ENCODE results near the gene RNU6-1.

DNA sequence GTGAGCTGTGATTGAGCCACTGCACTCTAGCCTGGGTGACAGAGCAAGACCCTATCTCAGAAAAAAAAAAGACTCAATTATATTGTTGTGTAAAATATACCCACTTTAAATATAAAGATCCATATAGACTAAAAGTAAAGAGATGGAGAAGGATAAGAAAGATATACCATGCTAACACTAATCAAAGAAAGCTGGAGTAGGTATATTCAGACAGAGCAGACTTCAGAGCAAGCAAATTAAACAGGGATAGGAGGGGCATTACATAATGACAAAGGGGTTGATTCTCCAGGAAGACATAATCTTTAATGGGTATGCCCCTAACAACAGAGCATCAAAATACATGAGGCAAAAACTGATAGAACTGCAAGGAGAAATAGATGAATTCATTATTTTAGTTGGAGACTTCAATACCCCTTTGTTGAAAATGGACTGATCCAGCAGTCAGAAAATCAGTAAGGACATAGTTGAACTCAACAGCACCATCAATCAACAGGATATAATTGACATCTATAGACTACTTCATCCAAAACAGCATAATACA lies 31.1 kb upstream of the RNU6-1 start:
- TF ChIP-seq POLR2A (IDR thresholded peaks at IDR 0.05): no peak
- TF ChIP-seq POLR2AphosphoS5 (IDR thresholded peaks at IDR 0.05): no peak
- TF ChIP-seq, protein P1, sequence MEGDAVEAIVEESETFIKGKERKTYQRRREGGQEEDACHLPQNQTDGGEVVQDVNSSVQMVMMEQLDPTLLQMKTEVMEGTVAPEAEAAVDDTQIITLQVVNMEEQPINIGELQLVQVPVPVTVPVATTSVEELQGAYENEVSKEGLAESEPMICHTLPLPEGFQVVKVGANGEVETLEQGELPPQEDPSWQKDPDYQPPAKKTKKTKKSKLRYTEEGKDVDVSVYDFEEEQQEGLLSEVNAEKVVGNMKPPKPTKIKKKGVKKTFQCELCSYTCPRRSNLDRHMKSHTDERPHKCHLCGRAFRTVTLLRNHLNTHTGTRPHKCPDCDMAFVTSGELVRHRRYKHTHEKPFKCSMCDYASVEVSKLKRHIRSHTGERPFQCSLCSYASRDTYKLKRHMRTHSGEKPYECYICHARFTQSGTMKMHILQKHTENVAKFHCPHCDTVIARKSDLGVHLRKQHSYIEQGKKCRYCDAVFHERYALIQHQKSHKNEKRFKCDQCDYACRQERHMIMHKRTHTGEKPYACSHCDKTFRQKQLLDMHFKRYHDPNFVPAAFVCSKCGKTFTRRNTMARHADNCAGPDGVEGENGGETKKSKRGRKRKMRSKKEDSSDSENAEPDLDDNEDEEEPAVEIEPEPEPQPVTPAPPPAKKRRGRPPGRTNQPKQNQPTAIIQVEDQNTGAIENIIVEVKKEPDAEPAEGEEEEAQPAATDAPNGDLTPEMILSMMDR (IDR thresholded peaks at IDR 0.05): no peak
- TF ChIP-seq EP300 (IDR thresholded peaks at IDR 0.05): no peak

Data from suprapubic skin (tissue), 4 donors.